MG63 (cell line): ENCODE data around the gene CHGA. TPM values are rescaled to one million over a fixed set of nuclear protein-coding genes. Genes with fewer than 3 reads are reported as not detected.
A peak's percentile ranks its signal among the peaks of the same experiment; 100 is the strongest.

Experiments used
- DNase-seq: peaks from one replicate; pipeline ENCODE4 v3.0.0-alpha.2; 2020
- H3K27me3 ChIP-seq: fragments of 250-450 bp; sonication (Bioruptor Pico); 2 replicates; pipeline ENCODE4 v1.5.1; 2020; ENCODE audit warnings: mild to moderate bottlenecking, moderate library complexity
- H3K36me3 ChIP-seq: fragments of 250-450 bp; sonication (Bioruptor Pico); 2 replicates; pipeline ENCODE4 v1.5.1; 2020; ENCODE audit warnings: mild to moderate bottlenecking, moderate library complexity
- H3K4me3 ChIP-seq: fragments of 250-450 bp; sonication (Bioruptor Pico); 2 replicates; pipeline ENCODE4 v1.5.1; 2020; ENCODE audit warnings: mild to moderate bottlenecking, moderate library complexity
- H3K9me3 ChIP-seq: fragments of 250-450 bp; sonication (Bioruptor Pico); 2 replicates; pipeline ENCODE4 v1.5.1; 2020; ENCODE audit warnings: mild to moderate bottlenecking, moderate library complexity
- total RNA-seq: library from RNA; depleted of rRNA; stranded (reverse); fragments of >200 nt; shearing (Covaris generic); gene quantifications from 2 replicates; pipeline ENCODE4 v1.2.3, GENCODE V29; 2014; ENCODE audit warnings: low replicate concordance

Gene CHGA
- total RNA-seq, 1 experiment from 2014 or later: not detected

DNA sequence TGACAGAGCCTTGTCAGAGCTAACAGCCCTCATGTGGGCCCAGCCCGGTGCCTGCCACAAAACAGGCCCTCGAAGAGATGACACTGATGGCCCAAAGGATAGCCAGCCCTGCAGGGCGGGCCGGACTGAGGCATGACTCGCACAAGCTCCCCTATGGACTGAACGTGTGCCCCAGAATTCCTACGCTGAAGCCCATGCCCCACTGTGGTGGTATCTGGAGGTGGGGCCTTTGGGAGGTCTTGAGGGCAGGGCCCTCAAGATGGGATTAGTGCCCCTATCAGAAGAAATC lies 38.6 kb downstream of the CHGA start:
- no peaks in the 10 kb centered on the region for H3K9me3 ChIP-seq
- H3K36me3 ChIP-seq: no peaks in the 10 kb centered on the region
- no peak for DNase-seq
- no peak overlapping the region for H3K4me3 ChIP-seq
- no peaks in the 10 kb centered on the region for H3K27me3 ChIP-seq

DNA sequence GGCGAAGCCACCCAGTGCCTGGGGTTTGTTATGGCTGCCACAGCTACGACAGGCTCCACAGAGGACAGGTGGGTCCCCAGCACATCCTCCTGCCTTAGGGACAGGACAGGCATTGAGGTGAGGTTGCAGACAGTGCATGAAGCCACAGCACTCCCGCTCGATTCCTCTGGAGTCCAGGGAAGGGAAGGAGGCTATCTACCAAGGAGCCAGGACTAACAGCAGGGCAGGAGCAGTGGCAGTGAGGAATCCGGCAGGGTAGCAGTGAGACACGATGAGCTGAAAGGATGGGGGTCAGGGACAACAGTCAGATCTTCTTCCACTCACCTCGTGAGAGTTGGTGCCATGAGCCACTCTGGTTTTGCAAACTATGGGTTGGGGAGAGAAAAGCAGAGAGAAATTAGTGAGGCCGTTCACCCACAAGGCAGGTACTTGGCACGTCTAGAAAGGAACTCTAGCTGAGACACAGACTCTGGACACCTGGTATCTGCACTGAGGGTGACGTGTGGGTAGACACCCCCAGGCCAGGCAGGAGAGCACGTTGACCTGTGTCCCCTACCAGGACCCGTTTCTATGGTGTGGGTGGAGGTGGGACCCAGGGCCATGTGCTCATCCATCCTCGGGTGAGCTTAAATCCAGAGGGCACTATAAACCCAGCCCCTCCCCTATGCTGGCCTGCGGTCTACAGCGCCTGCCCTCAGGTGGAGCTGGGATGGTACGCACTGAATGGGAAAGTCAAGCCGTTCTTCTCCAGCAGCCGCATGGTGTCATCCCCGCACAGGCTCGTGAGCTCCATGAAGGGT lies 39.3 kb downstream of the CHGA start:
- no peak for DNase-seq
- Histone ChIP-seq H3K4me3 (no peak overlapping the region), H3K27me3 (no peaks in the 10 kb centered on the region), H3K36me3 (no peaks in the 10 kb centered on the region), H3K9me3 (no peaks in the 10 kb centered on the region)

DNA sequence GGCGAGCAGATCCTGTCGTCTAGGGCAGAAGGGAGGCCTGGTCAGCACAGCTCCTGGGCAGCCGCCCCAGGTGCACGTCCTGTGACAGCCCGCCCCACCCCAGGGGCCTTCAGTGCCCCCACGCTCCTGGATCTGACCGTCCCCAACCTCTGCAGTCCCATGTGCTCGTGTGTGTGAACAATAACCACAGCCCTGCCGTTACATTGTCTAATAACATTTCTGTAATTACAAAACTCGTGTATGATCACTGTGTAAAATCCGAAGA lies 39.8 kb downstream of the CHGA start:
- Histone ChIP-seq H3K27me3 (no peaks in the 10 kb centered on the region), H3K36me3 (no peaks in the 10 kb centered on the region), H3K9me3 (no peaks in the 10 kb centered on the region), H3K4me3 (no peak overlapping the region)
- DNase-seq: no peak

DNA sequence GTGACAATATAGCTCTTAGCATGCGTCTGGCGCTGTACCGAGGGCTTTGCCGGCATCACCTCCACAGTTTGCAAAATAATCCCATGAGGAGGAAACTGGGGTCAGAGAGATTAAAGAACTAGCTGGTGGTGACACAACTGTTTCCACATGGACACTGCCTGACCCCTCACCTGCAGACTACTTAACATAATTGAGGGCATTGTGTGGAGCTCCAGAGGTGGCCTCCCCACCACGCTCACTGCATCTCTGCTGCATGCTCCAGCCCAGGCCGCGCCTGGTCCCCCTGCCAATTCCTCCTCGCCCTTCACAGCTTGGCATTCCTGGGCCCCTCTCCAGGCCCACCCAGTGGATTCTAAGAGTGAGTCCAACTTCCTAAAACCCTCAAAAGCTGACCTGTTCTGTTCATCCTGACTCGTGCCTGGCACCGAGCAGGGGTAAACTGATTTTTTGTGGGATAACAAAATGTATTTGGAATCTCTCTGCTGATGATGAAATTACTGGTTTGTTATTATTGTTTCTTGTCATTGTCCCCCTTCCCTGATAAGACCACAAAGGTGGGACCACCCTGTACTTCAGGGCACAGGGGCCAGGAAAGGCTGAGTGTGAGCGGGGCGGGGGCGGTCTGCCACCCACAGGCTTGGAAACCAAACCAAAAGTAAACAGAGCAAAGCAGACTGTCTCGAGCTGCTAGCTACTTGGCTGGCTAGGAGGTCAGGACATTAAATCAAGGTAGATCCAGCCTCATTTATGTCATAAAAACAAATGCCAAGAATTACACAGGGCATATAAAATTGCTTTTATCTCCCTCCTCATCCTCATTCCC lies 40.6 kb downstream of the CHGA start:
- Histone ChIP-seq H3K36me3 (no peaks in the 10 kb centered on the region), H3K27me3 (no peaks in the 10 kb centered on the region), H3K9me3 (no peaks in the 10 kb centered on the region), H3K4me3 (no peak overlapping the region)
- peak; percentile 44 for DNase-seq

DNA sequence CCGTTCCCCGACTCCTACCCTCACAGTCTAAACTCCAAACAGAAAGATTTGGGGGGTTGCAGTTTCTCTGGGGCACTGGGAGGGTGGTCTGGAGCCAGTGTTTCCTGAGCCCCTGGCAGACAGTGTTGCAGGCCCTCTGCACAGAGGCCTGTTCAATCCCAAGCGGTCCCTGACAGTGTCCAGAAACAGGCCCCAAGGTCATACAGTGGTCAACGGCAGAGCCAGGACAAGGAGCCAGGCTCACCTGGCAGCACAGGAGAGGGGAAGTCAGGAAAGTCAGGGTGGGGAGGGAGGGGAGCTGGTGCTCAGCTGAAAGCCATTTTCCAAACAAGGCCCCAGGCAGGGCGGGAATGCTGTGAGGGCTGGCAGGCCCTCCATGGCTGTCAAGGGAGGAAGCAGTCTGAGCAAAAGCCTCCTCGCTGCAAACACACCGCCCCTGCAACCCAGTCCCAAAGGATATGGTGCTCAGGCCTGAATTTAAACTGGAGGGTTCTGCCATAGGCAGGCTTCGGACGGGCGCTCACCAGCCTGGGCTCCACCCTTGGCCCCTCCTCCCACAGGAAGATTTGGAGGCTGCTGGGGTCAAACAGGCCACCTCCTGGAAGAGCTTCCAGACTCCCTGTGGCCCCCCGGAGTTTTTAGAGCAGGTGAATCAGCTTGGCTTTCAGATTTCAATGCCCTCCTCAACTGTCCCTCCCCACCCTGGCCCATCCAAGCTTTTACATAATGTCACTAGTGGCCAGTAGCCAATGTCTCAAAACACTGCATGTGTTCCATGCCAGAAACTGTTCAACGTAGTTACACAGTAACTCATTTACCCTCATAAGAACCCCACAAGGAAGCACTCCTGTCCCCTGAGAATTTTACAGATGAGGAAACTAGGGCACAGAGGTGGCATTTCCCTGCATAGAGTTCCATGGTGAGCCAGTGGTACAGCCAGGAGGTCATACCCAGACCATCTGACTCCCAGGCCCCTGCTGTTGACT lies 41.5 kb downstream of the CHGA start:
- no peak for DNase-seq
- Histone ChIP-seq H3K9me3 (no peaks in the 10 kb centered on the region), H3K4me3 (no peak overlapping the region), H3K36me3 (no peaks in the 10 kb centered on the region), H3K27me3 (no peaks in the 10 kb centered on the region)

DNA sequence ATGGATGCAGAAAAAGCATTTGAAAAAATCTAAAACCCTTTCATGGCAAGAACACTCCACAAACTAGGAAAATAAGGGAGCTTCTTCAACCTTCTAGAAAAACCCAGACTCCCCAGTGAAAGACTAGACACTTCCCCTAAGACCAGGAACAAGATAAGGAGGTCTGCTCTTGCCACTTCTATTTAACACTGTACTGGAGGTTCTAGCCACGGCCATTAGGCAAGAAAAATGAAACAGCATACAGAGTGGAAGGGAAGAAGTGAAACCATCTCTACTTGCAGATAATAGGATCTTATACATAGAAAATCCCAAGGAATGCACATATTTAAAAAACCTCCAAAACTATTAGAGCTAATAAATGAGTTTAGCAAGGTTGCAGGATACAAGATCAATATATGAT lies 42.3 kb downstream of the CHGA start:
- H3K9me3 ChIP-seq: no peaks in the 10 kb centered on the region
- H3K36me3 ChIP-seq: no peaks in the 10 kb centered on the region
- no peak for DNase-seq
- no peak overlapping the region for H3K4me3 ChIP-seq
- no peaks in the 10 kb centered on the region for H3K27me3 ChIP-seq

DNA sequence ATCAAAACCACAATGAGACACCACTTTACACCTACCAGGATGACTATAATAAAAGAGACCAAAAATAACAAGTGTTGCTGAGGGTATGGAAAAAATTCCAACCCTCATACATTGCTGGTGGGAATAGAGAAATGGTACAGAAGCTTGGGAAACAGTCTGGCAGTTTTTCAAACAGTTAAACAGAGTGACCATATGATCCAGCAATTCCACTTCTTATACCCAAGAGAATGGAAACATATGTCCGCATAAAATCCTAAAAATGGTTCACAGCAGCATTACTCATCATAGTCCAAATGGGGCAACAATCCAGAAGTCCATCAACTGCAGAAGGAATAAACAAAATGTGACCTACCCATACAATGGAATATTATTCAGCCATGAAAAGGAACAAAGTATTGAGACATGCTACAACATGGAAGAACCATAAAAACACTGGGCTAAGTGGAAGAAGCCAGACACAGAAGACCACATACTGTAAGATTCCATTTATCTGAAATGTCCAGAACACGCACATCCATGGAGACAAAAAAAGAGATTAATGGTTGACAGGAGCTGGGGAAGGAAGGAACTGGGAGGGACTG lies 44.5 kb downstream of the CHGA start:
- Histone ChIP-seq H3K4me3 (no peak overlapping the region), H3K9me3 (no peaks in the 10 kb centered on the region), H3K36me3 (no peaks in the 10 kb centered on the region), H3K27me3 (no peaks in the 10 kb centered on the region)
- DNase-seq: no peak

DNA sequence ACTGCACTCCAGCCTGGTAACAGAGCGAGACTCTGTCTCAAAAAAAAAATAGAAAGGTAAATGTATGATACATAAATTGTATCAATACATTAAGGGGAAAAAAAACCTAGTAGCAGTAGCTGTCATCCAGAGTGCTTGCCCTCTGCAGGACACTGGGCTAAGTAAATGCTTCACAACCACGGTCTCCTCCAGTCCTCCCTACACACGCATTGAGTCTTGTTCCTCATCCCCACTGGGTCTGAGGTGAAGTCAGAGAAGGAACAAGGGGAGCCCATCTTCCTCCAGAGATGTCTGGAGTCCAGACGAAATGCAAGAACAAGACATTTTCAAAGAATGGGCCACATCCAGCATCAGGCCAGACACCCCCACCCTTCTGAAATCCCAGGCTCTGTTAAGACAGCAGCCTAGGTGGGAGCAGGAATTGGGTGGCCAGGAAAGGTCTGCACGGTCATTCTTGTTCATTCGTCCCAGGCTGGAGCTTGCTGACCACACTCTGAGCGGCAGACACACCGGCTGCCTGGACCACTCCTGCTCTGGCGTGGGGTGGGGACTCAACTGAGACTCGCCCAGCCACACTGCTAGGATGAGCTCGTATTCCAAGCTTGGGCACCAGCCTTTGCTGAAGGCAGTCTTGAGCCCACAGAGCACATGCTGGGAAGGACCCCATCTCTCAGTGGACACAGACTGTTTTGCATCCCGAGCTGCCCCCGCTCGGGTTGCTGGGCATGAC lies 45.5 kb downstream of the CHGA start:
- Histone ChIP-seq H3K9me3 (no peaks in the 10 kb centered on the region), H3K4me3 (no peak overlapping the region), H3K27me3 (no peaks in the 10 kb centered on the region), H3K36me3 (no peaks in the 10 kb centered on the region)
- DNase-seq: no peak

DNA sequence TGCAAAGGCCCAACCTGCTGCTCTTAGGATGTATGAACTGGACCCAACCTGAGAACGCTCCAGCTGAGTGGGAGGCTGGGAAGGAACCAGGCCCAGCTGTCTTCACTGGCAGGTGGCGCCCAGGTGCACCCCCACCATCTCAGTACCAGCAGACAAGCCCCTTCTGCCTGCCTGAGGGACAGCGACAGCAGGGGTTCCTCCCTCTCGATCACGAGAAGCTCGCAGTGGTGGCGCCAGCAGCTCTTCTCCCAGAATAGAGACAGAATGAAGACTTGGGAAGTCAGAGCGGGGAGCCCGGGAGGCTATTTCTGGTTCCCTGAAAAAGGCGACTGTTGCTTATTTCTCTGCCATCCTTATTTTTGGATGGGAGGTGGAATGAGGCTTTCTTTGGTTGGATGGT lies 46.5 kb downstream of the CHGA start:
- Histone ChIP-seq H3K27me3 (no peaks in the 10 kb centered on the region), H3K36me3 (no peaks in the 10 kb centered on the region), H3K9me3 (no peaks in the 10 kb centered on the region), H3K4me3 (no peak overlapping the region)
- no peak for DNase-seq

DNA sequence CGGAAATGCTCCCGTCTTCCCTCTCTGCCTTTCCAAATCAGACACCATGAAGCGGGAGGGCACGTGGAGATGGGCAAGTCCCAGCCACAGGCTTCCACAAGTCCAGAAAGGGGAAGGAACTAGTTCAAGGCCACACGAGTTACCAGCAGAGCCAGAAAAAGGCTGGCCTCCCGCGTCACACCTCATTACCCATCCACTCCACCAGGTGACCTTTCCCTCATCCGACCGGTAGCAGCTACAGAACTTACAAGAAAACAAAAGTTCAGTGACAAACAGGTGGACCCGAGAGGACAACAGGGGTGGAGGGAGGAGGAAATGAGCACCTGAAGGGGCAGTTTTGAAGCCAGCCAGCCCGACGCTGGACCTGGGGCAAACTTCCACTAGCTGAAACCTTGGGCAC lies 46.9 kb downstream of the CHGA start:
- Histone ChIP-seq H3K36me3 (no peaks in the 10 kb centered on the region), H3K27me3 (no peaks in the 10 kb centered on the region), H3K9me3 (no peaks in the 10 kb centered on the region), H3K4me3 (no peak overlapping the region)
- DNase-seq: no peak

DNA sequence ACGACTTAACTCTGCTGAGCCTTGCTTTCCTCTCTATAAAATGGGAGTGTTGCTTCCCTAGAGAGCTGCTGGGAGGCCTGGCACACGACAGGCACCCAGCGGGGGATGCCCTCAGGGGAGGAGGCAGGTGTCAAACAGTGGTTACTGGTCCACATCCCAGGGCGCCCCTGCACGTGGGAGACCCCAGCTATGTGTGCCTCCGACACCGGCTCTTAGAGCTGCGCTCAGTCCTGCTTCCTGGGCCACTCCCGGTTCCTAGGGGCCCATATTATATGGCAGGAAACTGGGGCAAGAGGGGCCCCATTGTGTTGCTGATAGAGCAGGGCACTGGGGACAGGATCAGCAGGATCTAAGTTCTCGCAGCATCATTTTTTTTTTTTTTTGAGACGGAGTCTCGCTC lies 47.3 kb downstream of the CHGA start:
- no peak for DNase-seq
- Histone ChIP-seq H3K36me3 (no peaks in the 10 kb centered on the region), H3K9me3 (no peaks in the 10 kb centered on the region), H3K4me3 (no peak overlapping the region), H3K27me3 (no peaks in the 10 kb centered on the region)

DNA sequence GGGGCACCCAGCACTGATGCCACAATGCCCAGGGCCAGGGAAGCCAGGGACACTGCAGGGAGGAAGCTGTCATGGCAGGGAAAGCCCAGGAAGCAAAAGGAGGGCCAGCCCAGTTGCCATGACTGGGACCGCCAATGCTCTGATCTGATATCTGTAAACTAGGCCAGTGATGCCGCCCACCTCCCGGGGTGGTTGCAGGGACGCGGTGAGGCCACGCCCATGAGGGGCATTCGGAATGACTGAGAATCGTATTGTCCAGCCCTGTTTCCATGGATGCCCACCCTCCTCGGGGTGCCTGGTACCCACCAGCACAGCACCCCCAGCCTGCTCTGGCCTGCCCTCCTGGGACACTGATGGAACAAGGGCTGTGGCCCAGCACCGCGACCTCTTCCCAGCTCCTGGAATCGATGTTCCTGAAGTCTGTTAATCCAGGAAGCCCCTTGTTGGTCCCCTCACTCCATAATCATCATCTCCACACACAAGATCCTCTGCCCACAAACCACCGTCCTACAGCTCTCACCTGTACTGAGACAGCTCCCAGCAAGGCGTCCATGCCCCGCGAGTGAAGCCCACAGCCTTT lies 48.7 kb downstream of the CHGA start:
- Histone ChIP-seq H3K9me3 (no peaks in the 10 kb centered on the region), H3K4me3 (no peak overlapping the region), H3K27me3 (no peaks in the 10 kb centered on the region), H3K36me3 (no peaks in the 10 kb centered on the region)
- DNase-seq: no peak

DNA sequence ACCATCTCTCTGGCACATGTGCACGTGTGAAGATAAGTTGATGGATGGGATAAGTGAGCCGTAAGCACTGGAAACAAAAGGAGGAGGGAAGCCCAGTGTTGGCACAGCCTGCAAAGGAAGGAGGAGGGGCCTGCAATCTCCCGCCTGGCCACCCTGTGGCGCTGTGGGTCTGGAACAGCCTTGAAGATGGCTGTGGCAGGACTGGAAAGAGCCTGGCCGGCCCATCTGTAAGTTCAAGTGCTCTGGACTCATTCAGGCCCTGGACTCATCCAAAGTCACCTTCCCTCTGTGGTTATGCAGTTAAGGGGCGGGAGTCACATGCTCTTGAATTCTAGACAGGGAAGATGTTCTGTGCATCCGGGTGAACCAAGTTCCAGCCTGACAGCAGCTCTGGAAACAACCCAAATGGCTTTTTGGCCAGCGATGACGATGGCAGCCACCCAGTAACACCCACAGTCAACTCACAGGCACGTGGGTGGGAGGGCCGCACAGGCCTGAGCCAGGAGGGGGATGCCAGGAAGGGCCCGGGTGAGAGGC lies 50.4 kb downstream of the CHGA start:
- DNase-seq: peak; percentile 75
- Histone ChIP-seq H3K4me3 (no peak overlapping the region), H3K9me3 (no peaks in the 10 kb centered on the region), H3K27me3 (no peaks in the 10 kb centered on the region), H3K36me3 (0 out of 2 replicates have a peak, but pooled peaks cover 2% of the 10 kb centered on the region)

DNA sequence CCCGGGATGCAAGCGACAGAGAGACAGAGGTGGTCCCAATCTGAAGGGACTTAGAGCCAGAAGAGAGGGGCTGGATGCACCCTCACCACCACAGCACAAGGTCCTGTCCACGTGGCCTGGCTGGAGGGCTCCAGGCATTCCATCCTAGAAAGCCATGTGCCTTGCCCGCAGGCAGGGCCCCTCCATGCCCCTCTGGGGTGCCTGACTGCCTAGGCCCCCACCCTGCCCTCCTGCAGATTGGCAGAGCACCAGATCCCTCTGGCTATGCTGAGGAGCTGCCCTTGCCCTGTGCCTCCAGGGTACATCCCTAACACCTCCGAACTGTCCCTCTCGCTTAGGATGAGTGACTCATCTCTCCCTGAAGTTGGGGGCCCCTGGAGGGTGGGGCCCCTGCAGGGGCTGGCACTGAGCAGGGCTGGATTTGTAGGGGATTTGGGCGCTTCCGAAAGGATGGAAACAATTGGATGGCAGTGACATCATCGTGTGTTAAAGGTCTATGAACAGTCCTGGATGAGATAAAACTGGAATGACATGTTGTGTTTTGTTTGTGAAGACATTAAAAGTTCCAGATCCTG lies 50.9 kb downstream of the CHGA start:
- peak; percentile 55 for DNase-seq
- Histone ChIP-seq H3K4me3 (no peak overlapping the region), H3K36me3 (0 out of 2 replicates have a peak, but pooled peaks cover 2% of the 10 kb centered on the region), H3K9me3 (no peaks in the 10 kb centered on the region), H3K27me3 (no peaks in the 10 kb centered on the region)

DNA sequence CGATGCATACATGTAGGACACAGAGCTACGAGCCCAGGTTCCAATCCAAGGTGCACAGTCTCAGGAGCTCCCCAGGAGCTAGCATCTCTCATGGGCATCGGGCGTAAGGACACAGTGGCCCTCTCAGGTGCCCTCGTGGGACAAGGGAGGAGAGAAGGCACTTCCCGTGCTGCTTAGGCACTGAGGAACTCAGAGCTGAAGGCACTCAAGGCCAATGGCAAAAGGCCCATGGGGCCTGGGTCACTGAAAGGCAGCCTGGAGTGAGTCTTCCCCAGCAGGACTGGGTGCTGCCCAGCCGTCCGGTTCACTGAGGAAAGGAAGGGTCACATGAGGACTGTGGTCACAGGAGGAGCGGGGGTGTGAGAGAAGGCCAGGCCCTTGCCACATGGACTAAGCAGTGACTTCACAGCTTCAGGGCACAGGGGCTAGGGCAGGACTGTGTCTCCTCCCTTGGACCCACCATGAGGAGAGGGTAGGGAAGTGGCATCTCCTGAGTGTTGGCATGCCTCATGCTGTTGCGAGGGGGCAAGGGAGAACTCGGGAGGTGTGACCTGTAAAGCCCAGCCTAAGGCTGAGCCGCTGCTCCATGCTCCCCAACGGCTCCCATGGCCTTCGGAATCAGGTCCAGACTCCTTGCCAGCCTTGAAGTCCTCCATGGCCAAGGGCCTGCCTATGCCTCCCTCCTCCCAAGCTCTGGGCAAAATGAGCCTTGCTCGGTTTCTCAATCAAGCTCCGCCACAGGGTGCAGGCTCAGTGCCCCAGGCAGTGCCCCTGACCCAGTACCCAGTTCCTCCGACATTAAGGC lies 51.8 kb downstream of the CHGA start:
- H3K4me3 ChIP-seq: no peak overlapping the region
- no peaks in the 10 kb centered on the region for H3K9me3 ChIP-seq
- H3K27me3 ChIP-seq: no peaks in the 10 kb centered on the region
- 0 out of 2 replicates have a peak, but pooled peaks cover 2% of the 10 kb centered on the region for H3K36me3 ChIP-seq
- no peak for DNase-seq
